IPS-18c (cell line): Measurements from ENCODE around the gene STK32B.

Source experiments
- H3K4me3 ChIP-seq: 2 replicates; pipeline ENCODE4 v1.7.0; 2013; ENCODE audit warnings: low read depth, mild to moderate bottlenecking, low read length, moderate library complexity; ENCODE audit not compliant: insufficient read depth
- H3K9me3 ChIP-seq: one replicate; pipeline ENCODE4 v1.6.1; 2013; ENCODE audit warnings: mild to moderate bottlenecking, low read length, moderate library complexity; ENCODE audit not compliant: control insufficient read depth, insufficient read depth

The STK32B gene

GRCh38 chr4:5545271-5545670, 494.0 kb downstream of the STK32B start:
- Histone ChIP-seq H3K9me3 (no peaks in the 10 kb centered on the region), H3K4me3 (no peak overlapping the region)

- H3K9me3 ChIP-seq = peaks cover 4% of the 10 kb centered on the region
- H3K4me3 ChIP-seq = no peak overlapping the region
Observed at GRCh38 chr4:5547651-5548249, 496.5 kb downstream of the STK32B start.
